Upper lobe of right lung (tissue), 1 donor: ENCODE data around the gene YBX3. TPM values are rescaled to one million over a fixed set of nuclear protein-coding genes. Genes with fewer than 3 reads are reported as not detected.

ENCODE experiments used
- ATAC-seq: fragments of 200-7000 bp; cut with Tn5 transposase; one replicate; pipeline ENCODE4 v1.9.1; 2020; ENCODE audit warnings: mild to moderate bottlenecking, moderate library complexity
- DNase-seq: peaks from one replicate; pipeline ENCODE4 v3.0.0-alpha.2; 2020
- H3K27ac ChIP-seq: fragments of 200-600 bp; one replicate; pipeline ENCODE4 v1.8.0; 2022
- H3K27me3 ChIP-seq: fragments of 200-600 bp; one replicate; pipeline ENCODE4 v1.8.0; 2022; ENCODE audit warnings: mild to moderate bottlenecking
- H3K36me3 ChIP-seq: fragments of 200-600 bp; one replicate; pipeline ENCODE4 v1.8.0; 2022
- H3K4me1 ChIP-seq: fragments of 200-600 bp; one replicate; pipeline ENCODE4 v1.8.0; 2022
- H3K4me3 ChIP-seq: fragments of 200-600 bp; one replicate; pipeline ENCODE4 v1.8.0; 2022; ENCODE audit warnings: mild to moderate bottlenecking
- H3K9me3 ChIP-seq: fragments of 200-600 bp; one replicate; pipeline ENCODE4 v1.8.0; 2022
- intact Hi-C: fragments of 100-400 bp; cut with DNase I; formaldehyde crosslinking; loops from one replicate; pipeline ENCODE4 v1.11.0; 2022
- total RNA-seq: library from RNA; stranded (reverse); fragmentation: NEBNext Ultra II Directional; extraction: Animal tissue kit (Norgen Biotek cat#: 25700); gene quantifications from one replicate; pipeline ENCODE4 v1.2.1, GENCODE V29; 2021
- TF ChIP-seq, protein P1 (sequence below): fragments of 200-600 bp; IDR thresholded peaks from one replicate; pipeline ENCODE4 v1.8.0; 2022; ENCODE audit warnings: antibody characterized with exemption
- donor health status: DM: no; HTN: yes; CAD: no; lungs with severe emphysema.

YBX3 gene
- total RNA-seq, 1 donor from 2014 or later = 292 TPM

- Histone ChIP-seq H3K27me3 (no peaks in the 10 kb centered on the region), H3K4me3 (peak overlapping the region; percentile 4), H3K4me1 (peaks cover 53% of the 10 kb centered on the region), H3K9me3 (no peaks in the 10 kb centered on the region), H3K27ac (peak overlapping the region; percentile 56), H3K36me3 (peaks cover 46% of the 10 kb centered on the region)
- peak; percentile 81 for ATAC-seq
- intact Hi-C loops = no loop called here
- no peak for DNase-seq
- TF ChIP-seq, protein P1, sequence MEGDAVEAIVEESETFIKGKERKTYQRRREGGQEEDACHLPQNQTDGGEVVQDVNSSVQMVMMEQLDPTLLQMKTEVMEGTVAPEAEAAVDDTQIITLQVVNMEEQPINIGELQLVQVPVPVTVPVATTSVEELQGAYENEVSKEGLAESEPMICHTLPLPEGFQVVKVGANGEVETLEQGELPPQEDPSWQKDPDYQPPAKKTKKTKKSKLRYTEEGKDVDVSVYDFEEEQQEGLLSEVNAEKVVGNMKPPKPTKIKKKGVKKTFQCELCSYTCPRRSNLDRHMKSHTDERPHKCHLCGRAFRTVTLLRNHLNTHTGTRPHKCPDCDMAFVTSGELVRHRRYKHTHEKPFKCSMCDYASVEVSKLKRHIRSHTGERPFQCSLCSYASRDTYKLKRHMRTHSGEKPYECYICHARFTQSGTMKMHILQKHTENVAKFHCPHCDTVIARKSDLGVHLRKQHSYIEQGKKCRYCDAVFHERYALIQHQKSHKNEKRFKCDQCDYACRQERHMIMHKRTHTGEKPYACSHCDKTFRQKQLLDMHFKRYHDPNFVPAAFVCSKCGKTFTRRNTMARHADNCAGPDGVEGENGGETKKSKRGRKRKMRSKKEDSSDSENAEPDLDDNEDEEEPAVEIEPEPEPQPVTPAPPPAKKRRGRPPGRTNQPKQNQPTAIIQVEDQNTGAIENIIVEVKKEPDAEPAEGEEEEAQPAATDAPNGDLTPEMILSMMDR = no peak
Measured at GRCh38 chr12:10716704-10717315, 6.3 kb downstream of the YBX3 start.

DNA sequence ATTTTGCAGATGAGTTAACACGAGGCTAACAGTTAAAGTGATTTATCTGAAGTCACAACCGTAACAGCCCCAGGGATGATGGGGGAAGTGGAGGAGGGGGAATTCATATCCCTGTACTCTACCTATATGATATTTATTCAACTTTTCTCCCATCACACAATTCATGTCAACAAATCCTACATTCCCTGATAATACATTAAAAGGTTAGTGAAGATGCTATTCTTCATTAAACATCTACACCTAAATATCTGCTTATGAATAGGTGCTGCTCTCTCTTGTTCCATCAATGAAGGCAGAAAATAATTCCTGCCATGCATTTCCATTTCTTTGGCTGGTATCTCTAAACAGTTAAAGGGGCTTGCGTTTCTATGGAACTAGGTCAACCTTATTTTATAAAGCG is 6.8 kb downstream of the YBX3 start:
- Histone ChIP-seq H3K4me3 (peak overlapping the region; percentile 4), H3K36me3 (peaks cover 51% of the 10 kb centered on the region)
- no peak for DNase-seq

DNA sequence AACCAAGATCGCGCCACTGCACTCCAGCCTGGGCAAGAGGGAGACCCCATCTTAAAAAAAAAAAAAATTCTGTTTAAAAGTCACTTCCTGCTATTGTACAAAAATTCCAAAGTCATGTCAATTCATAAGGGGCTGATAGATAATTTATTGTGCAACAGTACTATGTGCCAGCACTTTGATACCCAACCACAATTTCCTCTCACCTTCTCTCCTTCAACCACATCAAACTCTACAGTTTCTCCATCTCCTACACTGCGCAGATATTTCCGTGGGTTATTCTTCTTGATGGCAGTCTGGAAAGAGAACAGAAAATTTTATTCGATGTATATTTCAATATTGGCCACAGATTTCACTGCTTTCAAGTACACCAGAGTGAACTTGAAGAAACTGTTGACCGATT is 7.6 kb downstream of the YBX3 start:
- H3K9me3 ChIP-seq = no peaks in the 10 kb centered on the region
- peaks cover 57% of the 10 kb centered on the region for H3K36me3 ChIP-seq
- no peaks in the 10 kb centered on the region for H3K27me3 ChIP-seq
- H3K4me1 ChIP-seq = peaks cover 45% of the 10 kb centered on the region
- H3K4me3 ChIP-seq = no peak overlapping the region
- TF ChIP-seq, protein P1 = no peak
- intact Hi-C loops = no loop called here
- no peak for DNase-seq
- no peak for ATAC-seq
- peak overlapping the region; percentile 8 for H3K27ac ChIP-seq

More for the DNA sequence above, 6.8 kb downstream of the YBX3 start:
- TF ChIP-seq, protein P1 = no peak
- intact Hi-C loops = no loop called here
- Histone ChIP-seq H3K27ac (peak overlapping the region; percentile 56), H3K4me1 (peaks cover 53% of the 10 kb centered on the region), H3K9me3 (no peaks in the 10 kb centered on the region), H3K27me3 (no peaks in the 10 kb centered on the region)
- ATAC-seq = no peak

DNA sequence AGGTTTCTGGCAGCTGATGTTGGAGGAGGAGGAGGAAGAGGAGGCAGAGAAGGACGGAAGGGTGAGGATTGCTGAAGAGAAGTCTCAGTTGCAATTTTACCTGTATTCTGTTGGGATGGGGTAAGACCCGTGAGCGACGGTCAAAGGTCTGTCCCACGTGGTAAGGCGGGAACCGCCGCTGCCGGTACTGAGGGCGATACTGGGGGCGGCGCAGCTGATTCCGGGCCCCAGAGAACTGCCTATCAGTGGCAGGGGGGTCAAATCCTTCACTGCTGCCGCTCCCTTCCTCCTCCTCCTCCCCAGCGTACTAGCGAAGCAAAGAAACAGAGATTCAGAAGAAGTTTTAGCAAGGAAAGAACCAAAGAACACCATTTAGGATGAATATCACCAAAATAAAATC is 13.3 kb downstream of the YBX3 start:
- Histone ChIP-seq H3K36me3 (peaks cover 95% of the 10 kb centered on the region), H3K27ac (no peak overlapping the region), H3K4me1 (no peaks in the 10 kb centered on the region), H3K9me3 (no peaks in the 10 kb centered on the region), H3K27me3 (no peaks in the 10 kb centered on the region), H3K4me3 (no peak overlapping the region)
- TF ChIP-seq, protein P1 = no peak
- intact Hi-C loops = no loop called here
- ATAC-seq = no peak
- DNase-seq = no peak

GRCh38 chr12:10708862-10709261 is 14.3 kb downstream of the YBX3 start:
- no peak overlapping the region for H3K4me3 ChIP-seq
- DNase-seq (no peak), ATAC-seq (no peak)
- no peaks in the 10 kb centered on the region for H3K4me1 ChIP-seq
- H3K36me3 ChIP-seq = peaks cover 94% of the 10 kb centered on the region
- H3K27me3 ChIP-seq = no peaks in the 10 kb centered on the region
- no peak overlapping the region for H3K27ac ChIP-seq
- intact Hi-C loops = no loop called here
- TF ChIP-seq, protein P1 = no peak
- no peaks in the 10 kb centered on the region for H3K9me3 ChIP-seq

DNA sequence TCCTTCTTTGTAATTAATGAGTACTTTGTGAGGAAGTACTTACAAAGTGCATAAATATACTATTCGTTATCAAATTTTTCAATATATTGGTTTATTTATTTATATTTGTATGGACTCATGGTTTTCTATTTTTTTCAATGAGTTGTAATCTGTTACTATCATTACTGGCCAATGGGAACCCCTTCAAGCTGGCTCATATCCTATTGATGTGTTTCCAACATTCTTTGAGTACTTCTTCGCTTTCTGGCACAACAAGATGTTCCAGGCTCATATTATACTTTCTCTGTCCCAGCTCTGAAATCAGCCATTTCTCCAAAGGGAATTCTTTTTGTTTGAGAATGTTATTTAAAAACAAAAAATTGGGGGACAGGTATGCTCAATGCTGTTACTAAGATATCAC is 17.5 kb downstream of the YBX3 start:
- no peak for ATAC-seq
- Histone ChIP-seq H3K27me3 (no peaks in the 10 kb centered on the region), H3K27ac (peak overlapping the region; percentile 1), H3K4me1 (no peaks in the 10 kb centered on the region), H3K9me3 (no peaks in the 10 kb centered on the region), H3K4me3 (no peak overlapping the region), H3K36me3 (peaks cover 95% of the 10 kb centered on the region)
- no peak for DNase-seq
- TF ChIP-seq, protein P1 = no peak
- intact Hi-C loops = no loop called here
